GM19025 (cell line): ENCODE data around the gene NRL.
"Not testable (repeated sequence)": the region's sequence is repeated elsewhere in the genome, so short reads cannot be mapped to it uniquely, and the experiment has no call there.

Experiments
- ATAC-seq: cut with Tn5 transposase; IDR thresholded peaks from one replicate; pipeline ENCODE4 v1.9.1; 2021; ENCODE audit warnings: mild to moderate bottlenecking, low read depth, moderate library complexity; ENCODE audit not compliant: unreplicated experiment

Gene NRL

GRCh38 chr14:24127673-24128072 is 12.9 kb upstream of the NRL start:
- no peak for ATAC-seq

DNA sequence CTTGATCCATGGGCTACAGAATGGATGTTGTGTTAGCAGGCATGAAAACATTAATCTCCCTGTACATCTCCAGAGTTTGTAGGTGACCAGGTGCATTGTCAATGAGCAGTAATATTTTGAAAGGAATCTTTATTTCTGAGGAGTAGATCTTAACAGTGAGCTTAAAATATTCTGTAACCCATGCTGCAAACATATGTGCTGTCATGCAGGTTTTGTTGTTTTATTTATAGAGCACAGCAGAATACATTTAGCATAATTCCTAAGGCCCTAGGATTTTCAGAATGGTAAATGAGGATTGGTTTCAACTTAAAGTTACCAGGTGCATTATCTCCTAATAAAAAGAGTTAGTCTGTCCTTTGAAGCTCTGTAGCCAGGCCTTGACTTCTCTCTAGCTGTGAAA is 12.2 kb upstream of the NRL start:
- no peak for ATAC-seq

- peak; percentile 77 for ATAC-seq
Observed at GRCh38 chr14:24123424-24124417, 9.0 kb upstream of the NRL start.

GRCh38 chr14:24122898-24123297 is 8.1 kb upstream of the NRL start:
- ATAC-seq, result no peak

DNA sequence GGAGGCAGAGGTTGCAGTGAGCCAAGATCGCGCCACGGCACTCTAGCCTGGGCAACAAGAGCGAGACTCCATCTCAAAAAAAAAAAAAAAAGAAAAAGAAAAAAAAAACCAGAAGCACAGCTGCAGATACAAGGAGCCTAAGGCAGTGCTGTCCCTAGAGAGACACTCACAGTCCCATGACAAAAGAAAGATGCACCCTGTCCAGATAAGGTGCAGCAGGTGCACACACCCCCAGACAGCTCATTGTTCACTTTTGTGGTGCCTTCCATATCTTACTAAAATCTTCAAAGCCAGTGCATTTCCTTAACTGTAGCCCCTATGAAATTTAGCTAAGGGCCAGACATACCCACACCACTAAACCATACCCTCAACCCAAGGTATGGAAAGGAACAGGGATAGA is 7.7 kb upstream of the NRL start:
- no peak for ATAC-seq

GRCh38 chr14:24121210-24121609 is 6.5 kb upstream of the NRL start:
- ATAC-seq, result no peak

- ATAC-seq, result no peak
Observed at GRCh38 chr14:24119691-24120090, 4.9 kb upstream of the NRL start.

DNA sequence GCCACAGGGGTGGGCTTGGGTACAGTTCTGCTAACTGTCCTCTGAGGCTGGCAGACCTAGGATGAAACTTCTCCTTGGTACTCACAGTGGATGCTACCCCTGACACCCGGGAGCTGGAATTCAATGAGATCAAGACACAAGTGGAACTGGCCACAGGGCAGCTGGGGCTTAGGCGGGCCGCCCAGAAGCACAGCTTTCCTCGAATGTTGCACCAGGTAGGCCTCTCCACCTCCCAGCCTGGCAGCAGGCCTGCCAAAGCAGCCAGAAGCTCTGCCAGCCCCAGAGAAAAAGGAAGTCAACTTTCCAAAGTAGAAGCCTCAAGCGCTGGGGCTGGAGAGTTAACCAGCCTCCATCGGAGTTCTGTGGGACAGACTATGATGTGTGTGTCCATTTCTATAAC is 2.4 kb upstream of the NRL start:
- no peak for ATAC-seq

GRCh38 chr14:24116128-24116814 is 1.5 kb upstream of the NRL start:
- no peak for ATAC-seq

GRCh38 chr14:24115422-24116127 is 826 bp upstream of the NRL start:
- no peak for ATAC-seq

DNA sequence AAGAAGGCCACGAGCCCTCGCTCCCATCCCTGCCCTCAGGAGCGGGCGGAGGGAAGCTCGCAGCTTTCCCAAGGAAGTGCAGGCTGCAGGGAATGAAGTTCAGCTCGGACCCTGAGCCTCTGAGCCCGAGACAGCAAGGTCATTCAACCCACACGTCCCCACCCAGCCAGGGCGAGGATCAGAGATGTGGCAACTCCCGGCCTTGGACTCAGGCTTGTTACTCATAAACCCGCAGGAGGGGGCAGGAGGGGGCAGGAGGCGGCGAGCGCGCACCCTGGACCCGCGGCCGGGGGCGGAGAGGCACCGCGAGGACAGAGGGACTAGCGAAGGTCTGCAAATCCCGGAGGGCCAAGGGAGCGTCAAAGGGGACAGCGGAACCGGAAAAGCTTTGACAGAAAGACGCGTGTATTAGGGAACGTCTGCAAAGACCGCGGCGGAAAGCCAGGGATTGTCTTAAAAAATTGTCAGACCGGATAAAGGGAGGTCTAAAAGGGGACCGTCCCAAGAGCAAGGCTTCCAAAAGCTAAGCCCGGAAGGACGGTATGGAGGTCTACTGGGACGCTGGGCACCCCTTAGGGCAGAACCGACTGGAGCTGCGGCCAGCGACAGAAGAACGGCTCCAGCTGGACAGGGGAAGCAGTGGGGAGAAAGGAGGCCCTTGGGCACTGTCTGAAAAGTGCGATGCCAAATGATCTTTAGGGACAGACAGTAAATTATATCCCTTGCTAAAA is 783 bp downstream of the NRL start:
- peak; percentile 24 for ATAC-seq

- ATAC-seq, result no peak
Observed at GRCh38 chr14:24113379-24113800, 1.4 kb downstream of the NRL start.

DNA sequence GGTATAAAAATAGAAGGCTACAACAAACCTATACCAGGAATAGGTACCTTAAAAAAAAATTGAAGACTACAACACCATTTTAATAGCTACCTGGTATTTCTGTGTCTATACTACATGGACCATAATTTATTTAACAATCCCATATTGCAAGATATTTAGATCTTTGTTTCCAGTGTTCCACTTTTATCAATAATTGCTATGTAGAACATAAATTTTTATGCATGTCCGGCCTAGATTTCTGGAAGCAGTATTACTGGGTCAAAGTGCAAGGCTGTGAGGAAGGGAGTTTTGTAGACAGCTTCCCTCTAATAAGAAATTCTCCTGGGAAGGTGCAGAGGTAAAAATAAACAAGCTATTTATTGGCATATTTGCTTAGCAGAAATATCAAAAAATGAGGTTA is 4.2 kb downstream of the NRL start:
- ATAC-seq, result no peak

- no peak for ATAC-seq
Observed at GRCh38 chr14:24110060-24110459, 4.7 kb downstream of the NRL start.

DNA sequence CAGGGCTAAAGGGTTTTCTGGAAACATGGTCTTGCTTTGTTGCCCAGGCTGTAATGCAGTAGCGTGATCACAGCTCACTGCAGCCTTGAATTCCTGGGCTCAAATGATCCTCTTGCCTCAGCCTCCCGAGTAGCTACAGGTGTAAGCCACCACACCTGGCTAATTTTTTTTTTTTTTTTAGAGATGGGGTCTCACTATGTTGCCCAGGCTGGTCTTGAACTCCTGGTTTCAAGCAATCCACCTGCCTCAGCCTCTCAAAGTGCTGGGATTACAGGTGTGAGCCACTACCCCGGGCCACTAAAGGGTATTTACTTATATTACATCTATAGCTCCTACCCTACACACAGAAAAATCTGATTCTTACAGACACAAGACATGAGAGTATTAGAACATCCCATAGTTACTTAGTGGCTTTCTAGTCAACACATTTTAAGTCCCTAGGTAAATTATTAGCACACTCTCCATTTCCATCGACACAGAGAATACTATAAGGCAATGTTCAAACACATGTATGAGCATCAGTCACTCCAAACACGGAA is 6.3 kb downstream of the NRL start:
- ATAC-seq, result peak; percentile 26

- no peak for ATAC-seq
Observed at GRCh38 chr14:24106672-24107271, 8.0 kb downstream of the NRL start.

DNA sequence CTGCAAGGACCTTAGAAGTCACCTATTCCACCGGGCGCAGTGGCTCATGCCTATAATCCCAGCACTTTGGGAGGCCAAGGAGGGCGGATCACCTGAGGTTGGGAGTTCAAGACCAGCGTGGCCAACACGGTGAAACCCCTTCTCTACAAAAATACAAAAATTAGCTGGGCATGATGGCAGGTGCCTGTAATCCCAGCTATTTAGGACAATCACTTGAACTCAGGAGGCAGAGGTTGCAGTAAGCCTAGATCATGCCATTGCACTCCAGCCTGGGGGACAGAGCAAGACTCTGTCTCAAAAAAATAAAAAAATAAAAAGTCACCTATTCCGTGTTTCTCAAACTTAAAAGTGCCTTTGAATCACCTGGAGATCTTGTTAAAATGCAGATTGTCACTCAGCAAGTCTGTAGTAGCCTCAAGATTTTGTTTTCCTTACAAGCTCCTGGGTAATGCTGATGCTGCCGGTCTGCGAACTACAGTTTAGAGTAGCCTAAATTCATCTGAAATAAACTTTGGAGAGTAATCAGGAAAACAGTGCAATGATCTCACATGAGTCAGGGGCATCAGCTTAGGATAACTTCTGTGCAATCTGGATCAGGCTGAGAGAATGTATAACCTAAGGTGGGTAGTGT is 9.0 kb downstream of the NRL start:
- ATAC-seq, result not testable (repeated sequence)

GRCh38 chr14:24103451-24103850 is 11.3 kb downstream of the NRL start:
- no peak for ATAC-seq

GRCh38 chr14:24102357-24103048 is 12.2 kb downstream of the NRL start:
- no peak for ATAC-seq
